Psoas muscle (tissue), 8 donors: ENCODE measurements around the gene MYO5B. TPM values are rescaled to one million over a fixed set of nuclear protein-coding genes. Genes with fewer than 3 reads are reported as not detected.

Experiments used
- ATAC-seq, 4 donors: fragments of 200-7000 bp; cut with Tn5 transposase; one replicate each; pipeline ENCODE4 v1.9.1; 2020; ENCODE audit warnings: moderate library complexity in 3 of 4, mild to moderate bottlenecking in 2 of 4
- DNase-seq, 2 donors: peaks; one replicate each; pipeline ENCODE4 v3.0.0-alpha.2; 2020
- H3K27ac ChIP-seq: fragments of 200-600 bp; one replicate; pipeline ENCODE4 v1.8.0; 2022
- H3K27me3 ChIP-seq, 3 donors: fragments of 200-600 bp in 1 of 3; one replicate each; pipeline versions ENCODE4 v1.6.1 to v1.8.0; 2013 to 2022; ENCODE audit warnings: low read length in 2 of 3, mild to moderate bottlenecking in 2 of 3, moderate library complexity in 1 of 3; ENCODE audit not compliant: insufficient read depth in 3 of 3
- H3K36me3 ChIP-seq, 2 donors: fragments of 200-600 bp in 1 of 2; one replicate each; pipeline versions ENCODE4 v1.6.1 to v1.8.0; 2013 to 2022; ENCODE audit warnings: low read depth in 1 of 2, mild to moderate bottlenecking in 1 of 2, moderate library complexity in 1 of 2; ENCODE audit not compliant: insufficient read depth in 1 of 2
- H3K4me1 ChIP-seq: fragments of 200-600 bp; one replicate; pipeline ENCODE4 v1.8.0; 2022
- H3K4me3 ChIP-seq: fragments of 200-600 bp; one replicate; pipeline ENCODE4 v1.8.0; 2022; ENCODE audit warnings: mild to moderate bottlenecking
- H3K9me3 ChIP-seq: fragments of 200-600 bp; one replicate; pipeline ENCODE4 v1.8.0; 2022
- WGBS, 3 donors: extraction: QIAGEN DNeasy Blood & Tissue Kit; methylation state at CpG; one replicate each; pipeline versions ENCODE4 v1.1.6 to v1.1.7; 2013; 5-methylcytosine and 5-hydroxymethylcytosine counted together
- intact Hi-C, 2 donors: fragments of 100-400 bp; cut with DNase I; formaldehyde crosslinking; loops; one replicate each; pipeline versions ENCODE4 v1.11.0 to v1.14.2; 2022
- polyA plus RNA-seq, 3 donors: library from polyadenylated mRNA; stranded (reverse); fragments of 200-250 nt; gene quantifications; one replicate each; pipeline ENCODE4 v1.2.3, GENCODE V29; 2013
- total RNA-seq, 4 donors: library from RNA; stranded (reverse); fragmentation: NEBNext Ultra II Directional in 2 of 4; extraction: Animal tissue kit (Norgen Biotek cat#: 25700) in 2 of 4; gene quantifications; one replicate each; pipeline versions ENCODE4 v1.2.1 to v1.2.4, GENCODE V29; 2021 to 2023
- TF ChIP-seq, protein P1 (sequence below): fragments of 200-600 bp; IDR thresholded peaks from one replicate; pipeline ENCODE4 v1.8.0; 2022; ENCODE audit warnings: antibody characterized with exemption
- donor health status: healthy with polysubstance abuse.
- donor health status: DM: no; HTN: no; CAD: no; lungs with moderate emphysema.
- donor health status: Bipolar disorder and iron deficiency.
- donor health status: healthy.
- donor health status: DM: yes; HTN: yes; CAD: no.
- donor health status: DM: no; HTN: no; CAD: no.
- donor health status: DM: no; HTN: no; CAD: no.
- donor health status: DM: yes; HTN: yes; CAD: no.

The MYO5B gene
- total and polyA plus RNA-seq, 7 donors = 0.10 to 1.2 (median 0.44) TPM

DNA sequence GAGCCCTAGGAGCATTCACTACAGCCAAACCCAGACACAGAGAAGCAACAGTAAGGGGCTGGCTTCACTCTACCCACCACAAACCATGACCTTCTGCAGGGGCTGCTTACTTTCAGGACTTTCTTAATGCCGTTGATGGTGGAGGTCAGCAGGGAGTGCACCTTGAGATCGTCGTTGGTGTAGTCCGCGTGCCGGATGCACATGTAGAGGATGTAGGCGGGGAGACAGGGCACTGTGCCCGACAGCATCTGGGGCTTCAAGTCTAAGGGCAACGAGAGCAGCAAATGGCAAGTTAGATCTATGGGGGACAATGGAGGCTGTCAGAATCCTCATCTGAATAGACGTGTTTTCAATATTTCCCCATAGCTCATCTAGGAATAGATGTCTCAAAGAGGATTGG lies 351.8 kb downstream of the MYO5B start:
- 51 to 59% (median 53%) methylated on average over 10 of the region's 10 CpGs for WGBS, 3 donors
- TF ChIP-seq, protein P1, sequence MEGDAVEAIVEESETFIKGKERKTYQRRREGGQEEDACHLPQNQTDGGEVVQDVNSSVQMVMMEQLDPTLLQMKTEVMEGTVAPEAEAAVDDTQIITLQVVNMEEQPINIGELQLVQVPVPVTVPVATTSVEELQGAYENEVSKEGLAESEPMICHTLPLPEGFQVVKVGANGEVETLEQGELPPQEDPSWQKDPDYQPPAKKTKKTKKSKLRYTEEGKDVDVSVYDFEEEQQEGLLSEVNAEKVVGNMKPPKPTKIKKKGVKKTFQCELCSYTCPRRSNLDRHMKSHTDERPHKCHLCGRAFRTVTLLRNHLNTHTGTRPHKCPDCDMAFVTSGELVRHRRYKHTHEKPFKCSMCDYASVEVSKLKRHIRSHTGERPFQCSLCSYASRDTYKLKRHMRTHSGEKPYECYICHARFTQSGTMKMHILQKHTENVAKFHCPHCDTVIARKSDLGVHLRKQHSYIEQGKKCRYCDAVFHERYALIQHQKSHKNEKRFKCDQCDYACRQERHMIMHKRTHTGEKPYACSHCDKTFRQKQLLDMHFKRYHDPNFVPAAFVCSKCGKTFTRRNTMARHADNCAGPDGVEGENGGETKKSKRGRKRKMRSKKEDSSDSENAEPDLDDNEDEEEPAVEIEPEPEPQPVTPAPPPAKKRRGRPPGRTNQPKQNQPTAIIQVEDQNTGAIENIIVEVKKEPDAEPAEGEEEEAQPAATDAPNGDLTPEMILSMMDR = no peak
- ATAC-seq = no peak

DNA sequence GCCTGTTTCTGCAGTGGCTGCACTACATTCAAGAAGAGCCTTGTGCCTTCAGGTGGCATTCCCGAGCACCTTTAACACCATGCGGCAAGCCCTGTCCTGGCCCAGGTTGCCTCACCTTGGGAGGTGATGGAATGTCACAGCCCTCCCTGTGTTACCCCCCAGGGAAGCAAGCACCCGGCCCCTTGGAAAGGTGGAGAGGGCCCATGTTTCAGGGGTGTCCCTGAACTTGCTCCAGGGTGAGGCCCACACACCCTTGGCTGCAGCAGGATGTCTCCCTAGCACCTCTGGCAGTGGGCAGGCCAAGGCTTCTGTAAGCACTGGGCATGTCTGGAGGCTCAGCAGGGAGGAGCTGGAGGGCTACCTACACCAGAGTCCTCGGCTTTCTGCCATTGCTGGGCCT lies 352.3 kb downstream of the MYO5B start:
- no peak for DNase-seq
- intact Hi-C loops = no loop called here
- no peak for ATAC-seq
- Histone ChIP-seq H3K4me3 (no peak overlapping the region), H3K9me3 (no peaks in the 10 kb centered on the region), H3K27ac (no peak overlapping the region), H3K4me1 (peaks cover 4% of the 10 kb centered on the region), H3K36me3 (no peaks in the 10 kb centered on the region), H3K27me3 (peaks cover 0 to 12% (median 0%) of the 10 kb centered on the region in 3 donors)
- TF ChIP-seq, protein P1 = no peak
- WGBS, 3 donors = 79 to 88% (median 88%) methylated on average over 4 of the region's 4 CpGs

More for the DNA sequence above, 351.8 kb downstream of the MYO5B start:
- Histone ChIP-seq H3K27ac (no peak overlapping the region), H3K9me3 (no peaks in the 10 kb centered on the region), H3K4me1 (peaks cover 4% of the 10 kb centered on the region), H3K36me3 (no peaks in the 10 kb centered on the region), H3K4me3 (no peak overlapping the region), H3K27me3 (peaks cover 0 to 15% (median 0%) of the 10 kb centered on the region in 3 donors)
- no peak for DNase-seq
- intact Hi-C loops = no loop called here

DNA sequence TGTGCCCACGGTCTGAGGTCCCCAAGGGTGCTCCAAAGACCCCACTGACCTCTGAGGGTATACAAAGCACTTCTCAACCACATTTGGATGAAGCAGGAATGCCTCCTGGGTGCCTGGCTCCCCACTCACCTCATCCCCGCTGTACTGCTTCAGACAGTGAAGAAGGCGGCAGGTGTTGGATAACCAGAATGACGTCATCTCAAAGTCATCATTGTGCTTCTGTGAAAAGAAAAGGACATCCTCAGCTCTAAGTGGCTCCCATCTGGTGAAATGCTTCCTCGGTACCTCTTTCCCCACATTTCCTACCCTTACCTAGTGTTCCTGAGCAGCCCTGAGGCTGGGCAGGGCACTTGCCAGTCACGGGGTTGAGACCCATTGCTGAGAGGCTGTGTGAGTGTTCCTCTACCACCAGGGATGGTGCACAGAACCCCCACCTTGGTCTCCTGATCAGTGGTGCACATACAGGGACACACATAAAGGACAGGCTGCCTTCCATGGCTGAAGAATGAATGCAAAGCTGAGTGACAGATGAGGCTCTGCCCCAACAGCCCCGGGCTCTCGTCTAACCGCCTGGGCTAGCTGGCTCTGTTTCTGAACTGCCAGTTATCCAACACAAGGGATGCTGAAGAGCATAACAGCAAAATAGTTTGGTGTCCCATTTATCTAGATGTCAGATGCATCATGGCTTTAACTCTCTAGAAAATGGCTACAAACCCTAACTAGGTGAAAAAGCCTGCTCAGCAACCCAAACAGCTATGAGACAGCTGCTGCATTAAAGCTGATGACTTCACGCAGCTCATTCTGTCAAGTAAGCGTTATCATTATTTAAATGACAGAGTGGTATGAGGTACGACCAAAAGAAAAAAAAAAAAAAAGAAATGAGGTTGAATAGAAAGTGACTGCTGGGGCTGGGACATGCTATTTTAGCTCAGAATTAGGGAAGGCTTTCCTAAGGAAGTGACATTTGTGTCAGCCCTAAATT lies 353.4 kb downstream of the MYO5B start:
- H3K4me1 ChIP-seq = peaks cover 4% of the 10 kb centered on the region
- no peaks in the 10 kb centered on the region for H3K9me3 ChIP-seq
- H3K4me3 ChIP-seq = no peak overlapping the region
- no peak for DNase-seq
- no peak for ATAC-seq
- H3K27me3 ChIP-seq = peaks cover 0 to 5% (median 0%) of the 10 kb centered on the region in 3 donors
- TF ChIP-seq, protein P1 = no peak
- WGBS, 3 donors = 64 to 72% (median 69%) methylated on average over 12 of the region's 12 CpGs
- no peak overlapping the region for H3K27ac ChIP-seq
- intact Hi-C loops = no loop called here
- no peaks in the 10 kb centered on the region for H3K36me3 ChIP-seq

DNA sequence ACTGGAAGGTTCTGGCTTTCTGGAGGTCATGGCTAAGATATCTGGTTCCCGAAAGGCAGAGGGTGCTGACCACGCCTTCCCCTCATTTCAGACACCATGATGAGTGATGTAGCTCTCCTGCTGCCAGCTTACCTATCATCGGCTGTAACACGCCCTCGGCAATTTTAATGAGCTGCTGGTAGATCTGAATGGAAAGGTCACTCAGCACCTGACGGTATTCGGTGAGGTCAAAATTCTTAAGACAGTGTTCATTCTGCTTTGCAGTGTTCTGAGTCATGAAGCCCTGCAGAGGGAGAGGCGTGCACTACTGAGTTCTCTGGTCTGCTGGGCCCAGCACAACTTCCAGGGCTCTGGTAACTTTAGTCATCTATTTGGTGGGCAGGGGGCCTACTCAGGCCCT lies 355.9 kb downstream of the MYO5B start:
- intact Hi-C loops = no loop called here
- Histone ChIP-seq H3K27ac (no peak overlapping the region), H3K4me1 (peaks cover 4% of the 10 kb centered on the region), H3K36me3 (peaks cover 0 to 3% of the 10 kb centered on the region in 2 donors), H3K4me3 (no peak overlapping the region), H3K27me3 (no peaks in the 10 kb centered on the region), H3K9me3 (no peaks in the 10 kb centered on the region)
- peak in 1 of 4 donors; percentile 75 for ATAC-seq
- TF ChIP-seq, protein P1 = no peak
- no peak for DNase-seq
- WGBS, 3 donors = 97% methylated on average over 8 of the region's 8 CpGs
